Endometrium (tissue), 2 donors: ENCODE measurements around the gene PIKFYVE.
"Not testable (repeated sequence)": the region's sequence is repeated elsewhere in the genome, so short reads cannot be mapped to it uniquely, and the experiment has no call there.

ENCODE experiments used
- FAIRE-seq: peaks from 2 replicates; lab custom pipeline; 2012; peaks lifted over from hg19 to GRCh38; lab: Jason Lieb, UNC
- donor health status: control.
- donor health status: control.

PIKFYVE gene, protein sequence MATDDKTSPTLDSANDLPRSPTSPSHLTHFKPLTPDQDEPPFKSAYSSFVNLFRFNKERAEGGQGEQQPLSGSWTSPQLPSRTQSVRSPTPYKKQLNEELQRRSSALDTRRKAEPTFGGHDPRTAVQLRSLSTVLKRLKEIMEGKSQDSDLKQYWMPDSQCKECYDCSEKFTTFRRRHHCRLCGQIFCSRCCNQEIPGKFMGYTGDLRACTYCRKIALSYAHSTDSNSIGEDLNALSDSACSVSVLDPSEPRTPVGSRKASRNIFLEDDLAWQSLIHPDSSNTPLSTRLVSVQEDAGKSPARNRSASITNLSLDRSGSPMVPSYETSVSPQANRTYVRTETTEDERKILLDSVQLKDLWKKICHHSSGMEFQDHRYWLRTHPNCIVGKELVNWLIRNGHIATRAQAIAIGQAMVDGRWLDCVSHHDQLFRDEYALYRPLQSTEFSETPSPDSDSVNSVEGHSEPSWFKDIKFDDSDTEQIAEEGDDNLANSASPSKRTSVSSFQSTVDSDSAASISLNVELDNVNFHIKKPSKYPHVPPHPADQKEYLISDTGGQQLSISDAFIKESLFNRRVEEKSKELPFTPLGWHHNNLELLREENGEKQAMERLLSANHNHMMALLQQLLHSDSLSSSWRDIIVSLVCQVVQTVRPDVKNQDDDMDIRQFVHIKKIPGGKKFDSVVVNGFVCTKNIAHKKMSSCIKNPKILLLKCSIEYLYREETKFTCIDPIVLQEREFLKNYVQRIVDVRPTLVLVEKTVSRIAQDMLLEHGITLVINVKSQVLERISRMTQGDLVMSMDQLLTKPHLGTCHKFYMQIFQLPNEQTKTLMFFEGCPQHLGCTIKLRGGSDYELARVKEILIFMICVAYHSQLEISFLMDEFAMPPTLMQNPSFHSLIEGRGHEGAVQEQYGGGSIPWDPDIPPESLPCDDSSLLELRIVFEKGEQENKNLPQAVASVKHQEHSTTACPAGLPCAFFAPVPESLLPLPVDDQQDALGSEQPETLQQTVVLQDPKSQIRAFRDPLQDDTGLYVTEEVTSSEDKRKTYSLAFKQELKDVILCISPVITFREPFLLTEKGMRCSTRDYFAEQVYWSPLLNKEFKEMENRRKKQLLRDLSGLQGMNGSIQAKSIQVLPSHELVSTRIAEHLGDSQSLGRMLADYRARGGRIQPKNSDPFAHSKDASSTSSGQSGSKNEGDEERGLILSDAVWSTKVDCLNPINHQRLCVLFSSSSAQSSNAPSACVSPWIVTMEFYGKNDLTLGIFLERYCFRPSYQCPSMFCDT (N-terminal part only)

DNA sequence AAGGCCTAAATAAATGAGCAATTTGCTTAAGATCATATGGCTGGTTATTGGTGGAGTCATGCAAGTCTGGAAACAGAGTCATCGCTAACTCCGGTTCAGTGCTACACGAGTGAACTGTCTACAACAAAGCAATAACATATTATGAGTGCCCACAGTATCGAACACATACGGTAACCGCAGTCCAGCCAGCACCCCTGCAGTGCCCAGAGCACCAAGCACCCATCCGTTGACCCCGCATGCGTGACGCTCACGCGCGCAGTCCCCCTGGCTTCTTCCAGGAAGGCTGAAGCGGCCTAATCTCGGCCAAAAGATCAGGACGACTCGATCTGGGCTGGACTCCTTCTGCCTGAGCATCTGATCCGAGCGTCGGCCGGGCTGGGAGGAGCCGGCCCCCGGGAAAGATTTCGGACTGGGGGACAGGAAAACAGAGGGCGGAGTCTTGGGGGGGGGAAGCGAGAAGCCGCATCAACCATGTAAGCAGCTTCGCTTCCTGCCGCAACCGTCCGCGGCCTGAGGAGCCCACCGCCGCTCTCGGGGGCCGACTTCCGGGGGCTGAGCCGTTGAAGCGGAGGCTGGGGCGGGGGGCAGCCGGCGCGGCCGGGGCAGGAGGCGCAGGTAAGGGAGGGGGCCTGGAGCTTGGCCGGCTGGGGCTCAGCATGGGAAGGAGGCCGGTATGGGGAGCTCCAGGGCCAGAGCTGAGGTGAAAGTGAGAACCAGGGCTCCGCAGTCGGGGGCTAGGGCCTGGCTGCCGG, at the start of gene PIKFYVE:
Gene PIKFYVE, plus strand, starts transcription at position 455 of the 752 bp plus-strand sequence. CDS start 5,265 bp downstream, outside the sequence.
- FAIRE-seq, result peak; percentile 98

DNA sequence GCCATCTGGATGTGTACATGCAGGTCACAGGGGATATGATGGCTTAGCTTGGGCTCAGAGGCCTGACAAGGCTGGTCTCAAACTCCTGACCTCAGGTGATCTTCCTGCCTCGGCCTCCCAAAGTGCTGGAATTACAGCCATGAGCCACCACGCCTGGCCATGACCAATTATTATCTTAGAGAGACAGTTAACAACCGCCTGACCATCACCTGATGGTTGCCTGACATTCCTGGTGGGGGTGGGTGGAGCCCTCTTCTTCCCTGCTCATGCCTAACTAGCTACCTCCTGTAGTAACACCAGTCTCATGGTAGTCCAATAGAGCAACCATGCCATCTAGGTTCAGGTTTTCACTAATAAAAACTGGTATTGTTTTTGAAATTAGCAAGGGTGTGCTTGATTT, 44.2 kb upstream of the PIKFYVE start:
- not testable (repeated sequence) for FAIRE-seq

DNA sequence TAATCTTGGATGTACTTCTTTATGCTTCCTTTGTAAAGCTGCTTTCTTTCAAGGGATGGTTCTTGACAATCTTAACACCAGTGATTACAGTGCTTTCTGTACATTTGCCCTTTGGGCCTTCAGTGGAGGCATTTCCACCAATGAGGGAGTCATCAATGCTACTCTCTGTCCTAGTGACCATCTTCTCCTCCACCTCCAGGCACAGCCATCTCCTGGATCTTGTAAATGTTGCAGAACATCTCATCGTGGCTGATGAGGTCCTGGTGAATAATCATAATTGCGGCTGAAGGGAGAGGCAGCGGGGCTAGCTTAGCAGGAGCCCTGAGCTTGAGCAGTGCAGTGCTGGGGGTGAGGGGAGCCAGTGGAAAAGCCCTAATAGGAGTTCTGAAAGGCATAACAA, 43.7 kb upstream of the PIKFYVE start:
- no peak for FAIRE-seq

DNA sequence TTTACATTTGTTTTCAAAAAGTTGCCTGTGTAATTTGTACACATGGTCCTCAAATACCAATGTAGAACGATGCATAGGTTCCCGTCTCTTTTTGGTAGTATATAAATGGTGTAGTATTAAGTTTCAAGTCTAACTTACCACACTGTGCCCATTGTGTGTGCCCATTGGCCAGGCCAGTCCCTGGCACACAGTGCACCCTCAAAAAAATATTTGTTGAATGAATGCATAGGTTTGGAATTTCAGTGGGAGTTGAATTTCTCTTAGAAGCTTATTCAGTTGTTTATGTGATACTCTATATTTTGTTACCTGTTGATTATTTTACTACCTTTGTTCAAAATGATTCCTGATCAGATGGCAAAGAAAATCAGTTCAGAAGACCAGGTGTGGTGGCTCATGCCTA, 41.3 kb upstream of the PIKFYVE start:
- no peak for FAIRE-seq

DNA sequence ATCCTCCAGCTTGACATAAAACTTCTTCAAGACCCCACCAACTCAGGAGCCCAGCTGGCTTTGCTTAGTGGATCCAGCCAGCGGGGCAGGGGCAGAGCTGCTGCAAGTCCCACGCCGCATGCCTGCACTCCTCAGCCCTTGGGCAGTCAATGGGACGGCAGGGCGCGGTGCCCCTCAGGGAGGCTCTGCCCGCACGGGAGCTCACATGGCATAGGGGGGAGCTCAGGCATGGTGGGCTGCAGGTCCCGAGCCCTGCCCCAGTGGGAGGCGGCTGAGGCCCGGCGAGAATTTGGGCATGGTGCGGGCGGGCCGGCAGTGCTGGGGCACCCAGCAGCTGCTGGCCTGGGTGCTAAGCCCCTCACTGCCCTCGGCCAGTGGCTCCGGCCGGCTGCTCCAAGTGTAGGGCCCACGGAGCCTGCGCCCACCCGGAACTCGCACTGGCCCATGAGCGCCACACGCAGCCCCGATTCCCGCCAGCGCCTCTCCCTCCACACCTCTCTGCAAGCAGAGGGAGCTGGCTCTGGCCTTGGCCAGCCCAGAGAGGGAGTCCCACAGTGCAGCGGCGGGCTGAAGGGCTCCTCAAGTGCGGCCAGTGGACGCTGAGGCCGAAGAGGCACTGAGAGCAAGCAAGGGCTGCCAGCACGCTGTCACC, 38.3 kb upstream of the PIKFYVE start:
- no peak for FAIRE-seq

DNA sequence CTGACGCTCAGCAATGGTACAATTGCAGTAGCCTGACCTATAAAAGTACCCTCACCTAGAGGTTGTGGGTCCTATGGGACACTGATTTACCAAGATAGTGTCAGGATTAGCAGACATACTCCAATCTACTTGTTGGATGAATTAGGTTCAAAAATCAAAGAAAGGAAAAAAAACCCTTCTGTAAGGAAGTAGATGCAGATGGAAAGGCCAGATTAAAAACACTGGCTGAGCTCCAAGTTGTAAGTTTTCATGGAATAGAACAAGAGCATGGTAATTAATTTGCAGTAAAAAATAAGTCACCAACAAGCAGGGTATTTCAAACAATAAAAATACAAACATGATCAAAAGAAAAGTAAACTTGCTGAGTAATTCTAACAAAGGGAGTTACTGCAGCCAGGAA, 37.6 kb upstream of the PIKFYVE start:
- no peak for FAIRE-seq

DNA sequence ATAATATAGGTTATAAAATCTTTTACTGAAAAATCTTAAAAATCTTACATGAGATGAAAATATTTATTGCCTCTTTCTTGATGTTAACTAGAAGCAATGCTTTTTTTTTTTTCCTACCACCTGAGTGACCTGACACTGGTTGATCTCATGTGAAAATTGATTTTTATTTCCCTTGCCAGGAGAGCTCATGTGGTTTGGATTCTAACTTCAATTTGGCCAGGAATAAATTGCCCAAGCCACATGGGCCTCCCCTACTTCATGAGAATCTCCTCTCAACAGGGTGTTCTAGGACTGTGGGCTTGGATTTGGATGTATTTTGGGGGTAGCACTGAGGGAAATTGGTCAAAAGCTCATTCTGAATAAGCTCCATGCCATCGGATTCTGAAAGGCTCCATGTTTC, 31.3 kb upstream of the PIKFYVE start:
- FAIRE-seq, result no peak

DNA sequence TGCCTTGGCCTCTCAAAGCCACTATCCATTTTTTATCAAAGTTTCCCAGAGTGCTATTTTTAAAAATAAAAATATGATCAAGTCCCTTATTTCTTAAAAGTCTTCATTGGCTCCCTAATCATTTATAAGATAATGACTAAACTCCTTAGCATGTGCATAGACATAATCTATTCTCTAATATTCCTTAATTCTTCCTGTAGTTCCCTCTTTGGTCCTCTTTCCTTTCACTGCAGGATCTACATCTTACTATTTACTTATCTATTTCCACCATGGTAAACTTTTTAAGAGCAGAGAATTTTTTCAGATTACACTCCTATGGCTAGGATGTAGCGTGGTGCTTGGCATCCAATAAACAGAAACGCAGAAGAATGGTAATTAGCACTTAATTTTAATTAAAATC, 30.2 kb upstream of the PIKFYVE start:
- no peak for FAIRE-seq

DNA sequence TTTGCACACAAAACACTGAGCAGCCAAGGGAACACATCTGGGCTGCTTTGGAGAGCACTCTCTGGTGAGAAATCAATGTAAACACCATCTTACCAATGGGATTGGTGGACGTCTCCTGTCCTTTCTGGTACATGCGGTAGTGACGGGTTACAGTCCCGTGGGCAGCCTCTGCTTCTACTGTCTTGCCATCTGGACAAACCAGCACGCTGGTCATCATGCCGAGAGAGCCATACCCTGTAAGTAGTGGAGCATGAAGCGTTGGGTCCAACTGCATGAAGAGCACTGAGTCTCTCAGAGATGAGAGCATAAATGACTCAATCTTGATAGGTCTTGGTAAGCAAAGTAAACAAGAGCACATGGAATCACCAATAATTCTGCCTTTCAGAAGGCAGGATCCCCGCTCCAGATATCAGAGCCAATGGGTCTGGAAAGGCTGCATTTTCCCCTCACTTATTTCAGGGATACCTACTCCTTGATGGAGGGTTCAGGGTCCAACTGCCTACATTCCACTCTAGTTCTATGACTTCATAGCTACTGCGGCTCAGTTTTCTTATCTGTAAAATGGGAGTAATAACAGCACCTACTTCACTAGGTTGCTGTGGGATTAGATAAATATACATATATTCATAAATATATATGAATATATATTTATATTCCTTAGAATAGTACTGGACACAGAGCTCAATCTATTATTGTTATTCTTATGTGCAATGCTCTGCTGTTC, 26.1 kb upstream of the PIKFYVE start:
- FAIRE-seq, result no peak

DNA sequence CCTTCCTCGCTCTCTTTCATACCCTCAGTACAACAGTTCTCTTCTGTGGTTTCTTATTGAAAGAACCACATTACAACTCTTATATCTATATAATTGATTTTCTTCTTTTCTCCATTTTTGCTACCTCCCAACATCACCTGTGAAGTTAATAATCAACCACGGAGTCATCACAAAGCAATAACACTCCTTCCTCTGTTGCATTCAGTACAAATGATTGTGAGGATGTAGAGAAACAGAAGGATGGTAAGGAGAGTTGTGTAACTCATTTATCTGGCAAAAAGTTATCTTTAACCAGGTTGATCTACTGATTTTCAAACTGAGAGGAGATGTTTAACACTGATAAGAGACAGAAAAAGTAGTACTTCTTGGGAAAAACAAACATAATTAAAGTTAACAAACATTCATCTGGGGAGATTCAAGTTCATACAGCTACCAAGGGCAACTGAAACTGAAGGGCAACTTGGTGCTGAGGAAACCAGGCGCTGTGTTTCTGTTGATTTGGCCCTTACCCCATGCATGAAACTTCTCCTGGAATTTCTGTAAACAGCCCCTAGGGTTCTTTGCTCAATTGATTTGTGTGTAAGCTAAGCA, 25.3 kb upstream of the PIKFYVE start:
- FAIRE-seq, result no peak

DNA sequence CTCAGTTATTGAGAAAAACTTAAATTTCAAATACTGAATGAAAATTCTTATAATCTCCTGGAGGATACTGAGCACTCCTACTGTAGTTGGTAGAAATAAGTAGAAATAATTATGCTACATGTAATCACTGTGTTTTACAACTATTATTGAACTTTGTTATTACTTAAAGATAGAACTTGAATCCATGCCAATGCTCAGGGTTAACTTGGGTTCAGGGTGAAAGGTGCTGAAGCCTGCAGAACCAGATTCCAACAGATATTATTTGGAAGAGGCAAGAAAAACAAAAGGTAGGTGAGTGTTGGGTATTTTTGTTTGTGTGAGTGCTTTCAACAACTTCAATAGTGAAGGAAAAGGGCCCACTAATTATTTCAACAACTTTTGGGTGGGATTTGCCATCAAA, 21.6 kb upstream of the PIKFYVE start:
- FAIRE-seq, result no peak

DNA sequence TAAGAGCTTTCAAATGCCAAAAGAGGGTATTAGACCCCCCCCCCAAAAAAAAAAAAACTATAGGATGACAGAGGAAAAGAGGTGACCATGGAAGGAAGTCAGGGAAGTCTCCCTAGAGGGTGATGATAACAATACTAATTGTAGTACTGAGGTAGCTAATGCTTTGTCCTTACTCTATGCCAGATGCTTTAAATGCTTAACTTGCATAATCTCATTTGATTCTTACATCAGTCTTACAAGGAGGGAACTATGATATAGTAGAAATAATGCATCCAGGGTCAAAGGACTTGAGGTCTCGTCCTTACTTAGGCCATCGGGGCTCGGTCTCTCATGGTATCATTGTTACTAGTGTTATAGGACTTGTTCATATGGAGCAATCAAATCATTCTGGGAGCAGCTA, 20.3 kb upstream of the PIKFYVE start:
- FAIRE-seq, result no peak

DNA sequence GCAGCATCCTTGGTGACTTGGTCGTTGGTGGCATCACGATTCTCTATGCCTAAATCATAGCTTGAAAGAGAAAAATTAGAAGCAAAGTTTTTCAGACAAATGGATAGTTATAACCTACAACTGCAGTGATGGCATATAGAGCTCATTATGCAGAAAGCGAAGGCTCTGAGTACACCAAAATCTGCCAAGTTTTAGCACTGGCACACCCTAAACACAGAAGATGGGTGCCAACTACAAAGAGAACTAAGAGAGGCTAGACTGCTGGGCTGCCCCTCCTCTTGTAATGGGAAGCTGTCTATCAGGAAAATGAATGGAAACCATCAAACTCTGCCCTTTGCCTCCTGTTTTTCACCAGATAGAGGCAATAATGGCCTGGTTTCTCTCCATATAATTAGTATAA, 17.5 kb upstream of the PIKFYVE start:
- FAIRE-seq, result no peak

DNA sequence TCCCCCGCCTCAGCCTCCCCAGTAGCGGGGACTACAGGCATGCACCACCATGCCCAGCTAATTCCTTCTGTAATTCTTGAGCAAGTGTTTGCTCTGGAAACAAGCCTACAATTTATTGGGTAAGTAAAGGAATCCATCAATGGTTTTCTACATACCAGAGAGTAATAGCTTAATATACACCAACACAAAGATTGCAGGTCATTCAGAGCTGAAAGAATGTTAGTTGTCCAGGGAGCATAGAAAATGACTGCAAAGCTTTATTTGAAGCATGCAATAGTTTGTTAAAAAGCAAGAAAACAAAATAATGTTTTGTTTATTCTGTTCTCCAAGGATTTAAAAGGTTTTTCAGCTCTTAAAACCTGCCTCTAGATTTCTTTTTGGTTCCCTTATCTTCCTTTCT, 16.8 kb upstream of the PIKFYVE start:
- no peak for FAIRE-seq

DNA sequence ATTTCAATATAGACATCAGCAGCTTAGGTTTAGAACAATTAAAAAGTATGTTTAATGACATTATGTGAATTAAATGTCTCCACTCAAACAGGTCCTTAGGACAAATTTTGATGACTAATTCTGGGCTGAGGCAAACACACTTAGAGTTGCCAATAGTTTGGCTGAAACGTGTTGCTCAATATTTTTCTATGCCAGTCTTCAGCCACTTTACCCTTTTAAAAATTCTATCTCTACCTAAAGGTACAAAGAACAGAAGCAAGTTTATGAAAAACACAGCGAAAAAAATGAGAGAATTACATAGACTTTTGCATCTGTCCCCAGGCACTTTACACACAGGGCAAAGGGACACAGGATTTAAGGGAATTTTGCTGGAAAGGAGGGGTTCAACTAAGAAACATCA, 15.7 kb upstream of the PIKFYVE start:
- no peak for FAIRE-seq

DNA sequence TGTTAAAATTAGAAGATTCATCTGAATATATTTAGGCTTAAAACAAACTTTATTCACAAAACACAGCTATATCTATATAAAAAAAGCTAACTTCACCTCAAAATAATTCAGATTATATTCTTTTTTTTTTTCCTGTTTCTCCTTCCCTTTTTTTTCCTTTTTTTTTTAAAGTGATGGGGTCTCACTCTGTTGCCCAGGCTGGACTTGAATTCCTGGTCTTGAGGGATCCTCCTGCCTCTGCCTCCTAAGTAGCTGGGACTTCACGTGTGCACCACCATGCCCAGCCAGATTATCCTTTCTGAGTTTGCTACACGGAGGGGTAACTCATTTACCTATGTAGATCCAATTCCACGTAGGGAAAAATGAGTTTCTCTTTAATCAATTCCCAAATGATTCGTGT, 15.0 kb upstream of the PIKFYVE start:
- no peak for FAIRE-seq

DNA sequence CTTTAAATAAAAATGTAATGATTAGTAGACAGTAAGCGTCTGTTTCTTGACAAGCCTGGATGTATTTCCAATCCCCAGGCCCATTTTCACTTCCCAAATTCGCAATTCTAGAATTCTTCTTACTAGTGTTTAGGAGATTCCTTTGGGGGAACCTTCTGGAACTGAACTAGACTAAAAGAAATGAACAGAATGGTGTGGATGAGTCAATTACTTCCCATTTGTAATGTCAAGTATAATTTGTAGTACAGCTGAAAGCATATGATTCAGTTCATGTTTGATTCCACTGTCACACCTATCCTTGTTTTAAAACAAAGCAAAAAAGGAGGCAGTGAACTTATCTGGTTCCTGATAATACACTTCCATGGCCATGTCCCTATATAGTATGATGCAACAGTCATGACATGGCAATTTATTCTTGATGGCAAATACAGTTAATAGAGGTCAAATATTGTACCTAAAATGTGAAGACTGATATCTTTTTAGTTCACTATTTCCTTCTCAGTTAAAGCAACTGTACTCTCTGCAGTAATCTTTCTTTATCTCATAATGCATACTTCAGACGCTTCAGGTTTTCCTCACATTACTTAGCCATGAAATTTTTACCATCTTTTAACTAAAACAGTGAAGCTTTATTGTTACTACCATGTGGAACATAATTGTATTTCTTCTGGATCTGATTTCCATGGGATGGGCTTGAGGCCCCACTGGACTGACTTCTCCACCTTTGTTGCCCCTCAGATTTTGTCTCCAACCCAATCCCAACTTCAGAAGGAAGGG, 13.2 kb upstream of the PIKFYVE start:
- no peak for FAIRE-seq

DNA sequence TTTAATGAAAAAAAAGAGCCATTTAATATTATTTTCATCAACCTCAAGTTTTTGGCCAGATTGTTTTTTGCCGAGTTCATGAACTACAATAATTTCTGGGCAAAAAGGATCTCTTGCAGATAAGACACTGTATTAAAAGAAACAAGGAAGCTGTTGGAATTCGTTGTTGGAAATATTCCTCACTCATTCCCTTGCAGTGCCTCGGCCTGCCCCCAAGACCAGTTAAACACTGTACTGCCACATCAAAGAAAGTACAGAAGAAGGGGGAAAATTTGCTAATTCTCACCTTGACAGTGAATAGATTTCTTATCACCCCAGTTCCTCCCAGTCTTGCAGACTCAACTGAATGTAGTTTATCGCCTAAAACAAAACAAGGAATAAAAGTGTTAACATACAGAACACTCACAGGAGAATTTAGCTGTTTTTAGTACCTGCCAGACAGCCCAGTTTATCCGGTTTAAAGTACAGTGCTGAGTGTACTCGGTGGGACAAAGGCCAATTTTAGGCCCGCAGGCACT, 12.4 kb upstream of the PIKFYVE start:
- no peak for FAIRE-seq
